Pancreas (tissue), 10 donors: Measurements from ENCODE around the gene P3H3. TPM values are rescaled to one million over a fixed set of nuclear protein-coding genes. Genes with fewer than 3 reads are reported as not detected.
"Not testable (repeated sequence)": the region's sequence is repeated elsewhere in the genome, so short reads cannot be mapped to it uniquely, and the experiment has no call there.

Experiments
- ATAC-seq, 4 donors: fragments of 200-7000 bp; cut with Tn5 transposase; one replicate each; pipeline versions ENCODE4 v1.8.0 to v1.9.1; 2020; ENCODE audit warnings: mild to moderate bottlenecking in 4 of 4, moderate library complexity in 4 of 4
- DNase-seq, 6 donors: peaks; one replicate each; pipeline ENCODE4 v3.0.0-alpha.2; 2020
- FAIRE-seq: peaks from 2 replicates; lab custom pipeline; 2012; peaks lifted over from hg19 to GRCh38; lab: Jason Lieb, UNC
- H3K27ac ChIP-seq, 4 donors: fragments of 200-600 bp; sonication (generic); 1 replicate in 3 of 4; 2 replicates in 1 of 4; pipeline versions ENCODE4 v1.5.0 to v1.8.0; 2020
- H3K27me3 ChIP-seq, 4 donors: fragments of 200-600 bp; one replicate each; pipeline ENCODE4 v1.8.0; 2021
- H3K36me3 ChIP-seq, 3 donors: fragments of 200-600 bp; sonication (generic) in 1 of 3; one replicate each; pipeline versions ENCODE4 v1.5.0 to v1.8.0; 2020 to 2021
- H3K4me1 ChIP-seq, 3 donors: fragments of 200-600 bp; one replicate each; pipeline ENCODE4 v1.8.0; 2021
- H3K4me3 ChIP-seq, 4 donors: fragments of 200-600 bp; sonication (generic) in 2 of 4; one replicate each; pipeline versions ENCODE4 v1.5.0 to v1.8.0; 2020 to 2021
- H3K9me3 ChIP-seq, 4 donors: fragments of 200-600 bp; one replicate each; pipeline ENCODE4 v1.8.0; 2021
- WGBS, 2 donors: extraction: QIAGEN DNeasy Blood & Tissue Kit; methylation state at CpG; one replicate each; pipeline ENCODE4 v1.1.7; 2013; 5-methylcytosine and 5-hydroxymethylcytosine counted together
- intact Hi-C, 3 donors: fragments of 100-400 bp; cut with DNase I; formaldehyde crosslinking; loops; one replicate each; pipeline versions ENCODE4 v1.11.1 to v1.14.2; 2022
- polyA plus RNA-seq, 2 donors: library from polyadenylated mRNA; stranded (reverse); fragments of 200-250 nt; gene quantifications; one replicate each; pipeline ENCODE4 v1.2.3, GENCODE V29; 2013
- total RNA-seq, 6 donors: library from RNA; stranded (reverse); fragmentation: NEBNext Ultra II Directional in 4 of 6; extraction: Animal tissue kit (Norgen Biotek cat#: 25700) in 4 of 6; gene quantifications; one replicate each; pipeline versions ENCODE4 v1.2.1 to v1.2.4, GENCODE V29; 2021 to 2023
- TF ChIP-seq, protein P1 (sequence below), 4 donors: fragments of 200-600 bp; sonication (generic) in 3 of 4; IDR thresholded peaks; one replicate each; pipeline versions ENCODE4 v1.5.0 to v1.8.0; 2021; ENCODE audit warnings: antibody characterized with exemption in 4 of 4
- donor health status: healthy with polysubstance abuse.
- donor health status: DM: no; HTN: no; CAD: no; lungs with moderate emphysema.
- donor health status: DM: no; HTN: no; CAD: no.
- donor health status: control.
- donor health status: control.
- donor health status: Bipolar disorder and iron deficiency.
- donor health status: DM: yes; HTN: yes; CAD: no.
- donor health status: DM: no; HTN: no; CAD: no.
- donor health status: DM: no; HTN: no; CAD: no.
- donor health status: DM: yes; HTN: yes; CAD: no.

Gene P3H3
- total and polyA plus RNA-seq, 8 donors = 5.6 to 32.8 (median 10.2) TPM

DNA sequence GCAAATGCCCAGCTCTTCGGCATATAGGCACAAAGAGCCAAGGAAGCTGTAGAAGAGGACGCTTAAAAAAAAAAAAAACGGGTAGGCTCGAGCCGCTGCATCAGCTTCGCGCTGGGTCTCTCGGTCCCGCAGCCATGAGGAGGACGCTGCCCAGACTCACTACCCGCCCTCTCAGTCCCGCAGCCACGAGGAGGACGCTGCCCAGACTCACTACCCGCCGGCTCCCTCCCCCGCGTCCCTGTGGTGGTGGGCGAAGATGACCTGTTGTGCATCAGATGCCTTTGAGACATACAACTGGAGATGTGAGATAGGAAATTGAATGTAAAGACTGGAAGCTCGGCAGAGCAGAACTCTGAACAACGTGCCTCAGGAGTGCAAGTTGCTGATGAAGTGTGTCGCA is 56.3 kb downstream of the P3H3 start:
- FAIRE-seq (no peak), ATAC-seq (no peak)
- no peaks in the 10 kb centered on the region for H3K36me3 ChIP-seq

GRCh38 chr12:6886206-6886999 is 58.2 kb downstream of the P3H3 start:
- intact Hi-C loops, ATAC-seq, H3K9me3 ChIP-seq, FAIRE-seq, H3K4me3 ChIP-seq, H3K4me1 ChIP-seq, H3K27ac ChIP-seq, H3K36me3 ChIP-seq, DNase-seq, H3K27me3 ChIP-seq: not testable (repeated sequence)
- 59 to 68% methylated on average over 11 to 12 of the region's 15 CpGs for WGBS, 2 donors

More for the DNA sequence above, 56.3 kb downstream of the P3H3 start:
- WGBS, 2 donors = 80 to 81% methylated on average over 22 of the region's 22 CpGs
- no peaks in the 10 kb centered on the region for H3K9me3 ChIP-seq
- no peak for DNase-seq
- TF ChIP-seq, protein P1, sequence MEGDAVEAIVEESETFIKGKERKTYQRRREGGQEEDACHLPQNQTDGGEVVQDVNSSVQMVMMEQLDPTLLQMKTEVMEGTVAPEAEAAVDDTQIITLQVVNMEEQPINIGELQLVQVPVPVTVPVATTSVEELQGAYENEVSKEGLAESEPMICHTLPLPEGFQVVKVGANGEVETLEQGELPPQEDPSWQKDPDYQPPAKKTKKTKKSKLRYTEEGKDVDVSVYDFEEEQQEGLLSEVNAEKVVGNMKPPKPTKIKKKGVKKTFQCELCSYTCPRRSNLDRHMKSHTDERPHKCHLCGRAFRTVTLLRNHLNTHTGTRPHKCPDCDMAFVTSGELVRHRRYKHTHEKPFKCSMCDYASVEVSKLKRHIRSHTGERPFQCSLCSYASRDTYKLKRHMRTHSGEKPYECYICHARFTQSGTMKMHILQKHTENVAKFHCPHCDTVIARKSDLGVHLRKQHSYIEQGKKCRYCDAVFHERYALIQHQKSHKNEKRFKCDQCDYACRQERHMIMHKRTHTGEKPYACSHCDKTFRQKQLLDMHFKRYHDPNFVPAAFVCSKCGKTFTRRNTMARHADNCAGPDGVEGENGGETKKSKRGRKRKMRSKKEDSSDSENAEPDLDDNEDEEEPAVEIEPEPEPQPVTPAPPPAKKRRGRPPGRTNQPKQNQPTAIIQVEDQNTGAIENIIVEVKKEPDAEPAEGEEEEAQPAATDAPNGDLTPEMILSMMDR (IDR thresholded peaks at IDR 0.05) = no peak
- intact Hi-C loops = no loop called here
- peaks cover 0 to 4% (median 0%) of the 10 kb centered on the region in 3 donors for H3K4me1 ChIP-seq
- H3K27ac ChIP-seq = no peak overlapping the region
- no peak overlapping the region for H3K4me3 ChIP-seq
- no peaks in the 10 kb centered on the region for H3K27me3 ChIP-seq

- intact Hi-C loops = no loop called here
- Histone ChIP-seq H3K9me3 (no peaks in the 10 kb centered on the region), H3K27ac (no peak overlapping the region), H3K27me3 (no peaks in the 10 kb centered on the region), H3K4me3 (no peak overlapping the region), H3K4me1 (no peaks in the 10 kb centered on the region), H3K36me3 (no peaks in the 10 kb centered on the region)
- TF ChIP-seq, protein P1 (IDR thresholded peaks at IDR 0.05) = no peak
- no peak for FAIRE-seq
- no peak for DNase-seq
- WGBS, 2 donors = 76 to 84% methylated on average over 8 of the region's 8 CpGs
- ATAC-seq = no peak
These were observed 59.3 kb downstream of the P3H3 start for GRCh38 chr12:6887460-6887859.

DNA sequence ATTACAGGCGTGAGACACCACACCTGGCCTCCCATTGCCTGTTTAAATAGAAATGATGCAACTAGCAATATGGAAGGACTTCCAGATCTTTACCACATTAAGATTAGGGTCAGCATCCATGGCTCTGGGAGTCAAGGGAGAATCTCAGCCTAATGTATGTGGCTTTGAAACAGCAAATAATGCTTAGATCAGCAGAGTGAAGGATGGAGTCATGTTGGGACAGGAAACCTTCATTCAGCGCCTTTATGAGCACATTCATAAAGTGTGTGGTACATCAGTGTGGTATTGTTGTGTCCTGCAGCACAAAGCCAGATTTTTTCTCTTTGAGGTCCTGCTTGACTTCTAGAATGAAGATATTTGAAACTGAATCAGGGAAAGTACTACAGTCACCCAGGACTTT is 60.2 kb downstream of the P3H3 start:
- Histone ChIP-seq H3K4me3 (no peak overlapping the region), H3K9me3 (no peaks in the 10 kb centered on the region), H3K4me1 (no peaks in the 10 kb centered on the region), H3K27me3 (no peaks in the 10 kb centered on the region), H3K36me3 (no peaks in the 10 kb centered on the region), H3K27ac (no peak overlapping the region)
- no peak for FAIRE-seq
- intact Hi-C loops = no loop called here
- WGBS, 2 donors = 88 to 92% methylated on average over 2 of the region's 2 CpGs
- no peak for DNase-seq
- TF ChIP-seq, protein P1 (IDR thresholded peaks at IDR 0.05) = no peak
- ATAC-seq = no peak

DNA sequence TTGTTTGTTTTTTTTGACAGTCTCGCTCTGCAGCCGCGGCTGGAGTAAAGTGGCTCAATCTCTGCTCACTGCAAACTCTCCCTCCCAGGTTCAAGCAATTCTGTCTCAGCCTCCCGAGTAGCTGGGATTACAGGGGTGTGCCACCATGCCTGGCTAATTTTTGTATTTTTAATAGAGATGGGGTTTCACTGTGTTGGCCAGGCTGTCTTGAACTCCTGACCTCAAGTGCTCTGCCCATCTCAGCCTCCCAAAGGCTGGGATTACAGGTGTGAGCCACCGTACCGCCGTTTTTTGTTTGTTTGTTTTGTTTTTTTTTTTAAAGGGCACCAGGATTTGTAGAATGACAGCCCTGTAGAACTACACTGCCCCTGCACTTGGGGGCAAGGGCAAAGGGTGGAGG is 60.6 kb downstream of the P3H3 start:
- H3K36me3 ChIP-seq, H3K27me3 ChIP-seq, H3K4me3 ChIP-seq, DNase-seq, ATAC-seq, H3K27ac ChIP-seq, FAIRE-seq, intact Hi-C loops, H3K4me1 ChIP-seq, H3K9me3 ChIP-seq: not testable (repeated sequence)
- WGBS, 2 donors = 52 to 55% methylated on average over 7 of the region's 7 CpGs

Other genes with a start within 250 kb of the P3H3 start
- gene CHD4, start 221.0 kb upstream of the P3H3 start, total RNA-seq = 100 to 1,000 TPM in 3 of 6 donors, 10 to 100 TPM in 3; 96.5 to 123 (median 105) TPM
- 100 to 1,000 TPM; 125 to 134 TPM for gene CHD4, start 221.0 kb upstream of the P3H3 start, polyA plus RNA-seq
- 1 to 10 TPM in 2 of 6 donors, under 1 TPM in 4; 0.09 to 2.4 (median 0.71) TPM for gene LPAR5, start 192.4 kb upstream of the P3H3 start, total RNA-seq
- under 1 TPM; 0.19 to 0.23 TPM for gene LPAR5, start 192.4 kb upstream of the P3H3 start, polyA plus RNA-seq
- 1 to 10 TPM; 1.3 to 4.1 (median 1.8) TPM for gene ACRBP, start 181.0 kb upstream of the P3H3 start, total RNA-seq
- 1 to 10 TPM; 1.2 to 2.2 TPM for gene ACRBP, start 181.0 kb upstream of the P3H3 start, polyA plus RNA-seq
- 10 to 100 TPM in 5 of 6 donors, 1 to 10 TPM in 1; 9.0 to 24.9 (median 12.1) TPM for gene ING4, start 165.3 kb upstream of the P3H3 start, total RNA-seq
- gene ING4, start 165.3 kb upstream of the P3H3 start, polyA plus RNA-seq = 10 to 100 TPM; 15.7 to 29.6 TPM
- gene ZNF384, start 139.0 kb upstream of the P3H3 start, total RNA-seq = 10 to 100 TPM; 20.4 to 29.8 (median 23.9) TPM
- gene ZNF384, start 139.0 kb upstream of the P3H3 start, polyA plus RNA-seq = 10 to 100 TPM; 36.6 to 36.7 TPM
- under 1 TPM in 5 of 6 donors, not detected in 1; 0.12 to 0.34 (median 0.20) TPM for gene PIANP, start 127.6 kb upstream of the P3H3 start, total RNA-seq
- gene PIANP, start 127.6 kb upstream of the P3H3 start, polyA plus RNA-seq = 1 to 10 TPM; 1.4 to 2.7 TPM
- 10 to 100 TPM; 14.2 to 31.0 (median 23.8) TPM for gene COPS7A, start 104.4 kb upstream of the P3H3 start, total RNA-seq
- gene COPS7A, start 104.4 kb upstream of the P3H3 start, polyA plus RNA-seq = 10 to 100 TPM; 29.5 to 39.6 TPM
- 10 to 100 TPM; 38.5 to 63.0 (median 54.0) TPM for gene MLF2, start 75.3 kb upstream of the P3H3 start, total RNA-seq
- 100 to 1,000 TPM in 1 of 2 donors, 10 to 100 TPM in 1; 74.7 to 111 TPM for gene MLF2, start 75.3 kb upstream of the P3H3 start, polyA plus RNA-seq
- gene PTMS, start 62.0 kb upstream of the P3H3 start, total RNA-seq = 100 to 1,000 TPM in 1 of 6 donors, 10 to 100 TPM in 5; 41.0 to 117 (median 58.3) TPM
- gene PTMS, start 62.0 kb upstream of the P3H3 start, polyA plus RNA-seq = 100 to 1,000 TPM; 128 to 276 TPM
- gene LAG3, start 55.9 kb upstream of the P3H3 start, total RNA-seq = under 1 TPM in 5 of 6 donors, not detected in 1; 0.15 to 0.32 (median 0.19) TPM
- under 1 TPM; 0.70 to 0.91 TPM for gene LAG3, start 55.9 kb upstream of the P3H3 start, polyA plus RNA-seq
- gene CD4, start 38.9 kb upstream of the P3H3 start, total RNA-seq = 10 to 100 TPM in 1 of 6 donors, 1 to 10 TPM in 5; 1.2 to 19.9 (median 4.0) TPM
- 1 to 10 TPM; 1.2 to 2.0 TPM for gene CD4, start 38.9 kb upstream of the P3H3 start, polyA plus RNA-seq
- gene GPR162, start 6.6 kb upstream of the P3H3 start, total RNA-seq = 1 to 10 TPM in 2 of 6 donors, under 1 TPM in 4; 0.41 to 4.9 (median 0.85) TPM
- gene GPR162, start 6.6 kb upstream of the P3H3 start, polyA plus RNA-seq = 1 to 10 TPM; 5.2 to 8.8 TPM
- gene GNB3, start 12.5 kb downstream of the P3H3 start, total RNA-seq = 1 to 10 TPM in 5 of 6 donors, under 1 TPM in 1; 0.89 to 2.7 (median 1.5) TPM
- gene GNB3, start 12.5 kb downstream of the P3H3 start, polyA plus RNA-seq = 10 to 100 TPM in 1 of 2 donors, 1 to 10 TPM in 1; 6.2 to 12.6 TPM
- gene CDCA3, start 22.9 kb downstream of the P3H3 start, total RNA-seq = 1 to 10 TPM in 1 of 6 donors, under 1 TPM in 5; 0.08 to 1.1 (median 0.56) TPM
- gene CDCA3, start 22.9 kb downstream of the P3H3 start, polyA plus RNA-seq = 1 to 10 TPM in 1 of 2 donors, under 1 TPM in 1; 0.80 to 1.2 TPM
- gene USP5, start 23.7 kb downstream of the P3H3 start, total RNA-seq = 10 to 100 TPM; 17.8 to 38.4 (median 29.2) TPM
- 10 to 100 TPM; 18.3 to 25.2 TPM for gene USP5, start 23.7 kb downstream of the P3H3 start, polyA plus RNA-seq
- gene TPI1, start 39.1 kb downstream of the P3H3 start, total RNA-seq = 100 to 1,000 TPM in 4 of 6 donors, 10 to 100 TPM in 2; 88.5 to 211 (median 128) TPM
- gene TPI1, start 39.1 kb downstream of the P3H3 start, polyA plus RNA-seq = 100 to 1,000 TPM in 1 of 2 donors, 10 to 100 TPM in 1; 93.1 to 247 TPM
- gene SPSB2, start 44.9 kb downstream of the P3H3 start, total RNA-seq = 1 to 10 TPM; 3.1 to 5.2 (median 4.4) TPM
- gene SPSB2, start 44.9 kb downstream of the P3H3 start, polyA plus RNA-seq = 10 to 100 TPM; 10.6 to 12.5 TPM
- gene LRRC23, start 76.4 kb downstream of the P3H3 start, total RNA-seq = 1 to 10 TPM; 1.7 to 5.2 (median 3.4) TPM
- 10 to 100 TPM in 1 of 2 donors, 1 to 10 TPM in 1; 8.8 to 13.0 TPM for gene LRRC23, start 76.4 kb downstream of the P3H3 start, polyA plus RNA-seq
- gene ENO2, start 86.2 kb downstream of the P3H3 start, total RNA-seq = 1 to 10 TPM; 2.3 to 8.0 (median 4.5) TPM
- gene ENO2, start 86.2 kb downstream of the P3H3 start, polyA plus RNA-seq = 10 to 100 TPM; 12.7 to 53.6 TPM
- gene ATN1, start 99.6 kb downstream of the P3H3 start, total RNA-seq = 10 to 100 TPM; 30.9 to 54.5 (median 36.2) TPM
- 100 to 1,000 TPM; 110 to 113 TPM for gene ATN1, start 99.6 kb downstream of the P3H3 start, polyA plus RNA-seq
- gene RNU7-1, start 115.4 kb downstream of the P3H3 start, total RNA-seq = not detected
- gene RNU7-1, start 115.4 kb downstream of the P3H3 start, polyA plus RNA-seq = not detected
- gene C12orf57, start 115.6 kb downstream of the P3H3 start, total RNA-seq = 100 to 1,000 TPM in 2 of 6 donors, 10 to 100 TPM in 4; 86.8 to 154 (median 97.6) TPM
- gene C12orf57, start 115.6 kb downstream of the P3H3 start, polyA plus RNA-seq = 100 to 1,000 TPM; 176 to 314 TPM
- gene PTPN6, start 122.9 kb downstream of the P3H3 start, total RNA-seq = 10 to 100 TPM; 13.3 to 37.9 (median 17.8) TPM
- gene PTPN6, start 122.9 kb downstream of the P3H3 start, polyA plus RNA-seq = 10 to 100 TPM; 48.7 to 53.1 TPM
- 100 to 1,000 TPM in 3 of 6 donors, 10 to 100 TPM in 3; 79.7 to 139 (median 101) TPM for gene PHB2, start 142.3 kb downstream of the P3H3 start, total RNA-seq
- gene PHB2, start 142.3 kb downstream of the P3H3 start, polyA plus RNA-seq = 10 to 100 TPM; 74.7 to 91.9 TPM
- 10 to 100 TPM in 5 of 6 donors, 1 to 10 TPM in 1; 8.9 to 20.2 (median 17.0) TPM for gene EMG1, start 142.5 kb downstream of the P3H3 start, total RNA-seq
- 10 to 100 TPM in 1 of 2 donors, 1 to 10 TPM in 1; 9.4 to 12.9 TPM for gene EMG1, start 142.5 kb downstream of the P3H3 start, polyA plus RNA-seq
- gene LPCAT3, start 190.1 kb downstream of the P3H3 start, total RNA-seq = 10 to 100 TPM; 22.4 to 36.5 (median 32.4) TPM
- gene LPCAT3, start 190.1 kb downstream of the P3H3 start, polyA plus RNA-seq = 10 to 100 TPM; 23.0 to 32.6 TPM
- gene C1S, start 232.3 kb downstream of the P3H3 start, total RNA-seq = 100 to 1,000 TPM in 1 of 6 donors, 10 to 100 TPM in 5; 20.4 to 162 (median 58.8) TPM
- 10 to 100 TPM; 36.5 to 47.2 TPM for gene C1S, start 232.3 kb downstream of the P3H3 start, polyA plus RNA-seq